ENCODE measurements around the gene ATP6V0D1. TPM values are rescaled to one million over a fixed set of nuclear protein-coding genes. Genes with fewer than 3 reads are reported as not detected.

Gene ATP6V0D1
- total RNA-seq, result 64.3 TPM

GRCh38 chr16:67480833-67481560, at the start of gene ATP6V0D1:
TSS of gene ATP6V0D1 (minus strand) at chr16:67481157. CDS start at chr16:67481086, 71 bp downstream.
- peak; percentile 88 to 99 for DNase-seq (ENCODE audit: low spot score in 2 of 2)
- Histone ChIP-seq H3K27ac (peak within 1 kb of the TSS; percentile 74 to 80), H3K36me3 (no peaks in the 10 kb centered on the region), H3K4me3 (peak within 1 kb of the TSS; percentile 56 to 73), H3K27me3 (no peaks in the 10 kb centered on the region), H3K4me1 (peaks cover 4 to 24% of the 10 kb centered on the region in 2 donors), H3K9me3 (no peaks in the 10 kb centered on the region)
- TF ChIP-seq CTCF (IDR thresholded peaks at IDR 0.05), result peak; percentile 91 to 94 (median 93)
- intact Hi-C loops (cut with DNase I), result loop anchor here (1.0 to 5.0 kb wide), 4 partner anchors 40 to 238 kb away; partner anchors contain the start of genes ACD, CTCF, GFOD2 and PARD6A

GRCh38 chr16:67530013-67530939, 49.3 kb upstream of the ATP6V0D1 start:
- intact Hi-C loops (cut with DNase I), result loop anchor here (1.0 kb wide), 3 partner anchors 9 to 130 kb away; partner anchors contain the start of genes ACD, CTCF and PARD6A
- no peak for TF ChIP-seq CTCF (IDR thresholded peaks at IDR 0.05)
- H3K4me1 ChIP-seq, result peaks cover 7 to 9% of the 10 kb centered on the region in 2 donors

GRCh38 chr16:67529582-67530012, 48.6 kb upstream of the ATP6V0D1 start:
- no peak for TF ChIP-seq CTCF (IDR thresholded peaks at IDR 0.05)
- Histone ChIP-seq H3K9me3 (no peaks in the 10 kb centered on the region), H3K36me3 (no peaks in the 10 kb centered on the region), H3K27me3 (no peaks in the 10 kb centered on the region), H3K4me3 (peak overlapping the region; percentile 77 to 97), H3K27ac (peak overlapping the region; percentile 93 to 99), H3K4me1 (peaks cover 7 to 9% of the 10 kb centered on the region in 2 donors)
- DNase-seq (ENCODE audit: low spot score in 2 of 2), result no peak
- intact Hi-C loops (cut with DNase I), result loop anchor here (1.0 to 10.0 kb wide), 6 partner anchors 8 to 435 kb away; partner anchors contain the start of genes ACD, CTCF, PARD6A and PSMB10

More at GRCh38 chr16:67530013-67530939, 49.3 kb upstream of the ATP6V0D1 start:
- H3K9me3 ChIP-seq, result no peaks in the 10 kb centered on the region
- peak overlapping the region; percentile 77 to 97 for H3K4me3 ChIP-seq
- DNase-seq (ENCODE audit: low spot score in 2 of 2), result peak; percentile 69 to 94
- H3K27me3 ChIP-seq, result no peaks in the 10 kb centered on the region
- no peaks in the 10 kb centered on the region for H3K36me3 ChIP-seq
- H3K27ac ChIP-seq, result peak overlapping the region; percentile 93 to 99

- Histone ChIP-seq H3K4me1 (peaks cover 7 to 9% of the 10 kb centered on the region in 2 donors), H3K27ac (peak overlapping the region; percentile 93 to 99), H3K4me3 (peak overlapping the region; percentile 77 to 97), H3K9me3 (no peaks in the 10 kb centered on the region), H3K36me3 (no peaks in the 10 kb centered on the region), H3K27me3 (no peaks in the 10 kb centered on the region)
- intact Hi-C loops (cut with DNase I), result loop anchor here (5.0 to 10.0 kb wide), 3 partner anchors 278 to 436 kb away; partner anchors contain the start of genes PSMB10, RANBP10, SLC12A4 and TSNAXIP1
- no peak for DNase-seq (ENCODE audit: low spot score in 2 of 2)
- no peak for TF ChIP-seq CTCF (IDR thresholded peaks at IDR 0.05)
These were observed 48.1 kb upstream of the ATP6V0D1 start for GRCh38 chr16:67528870-67529581.

Measured in ascending aorta (tissue), 2 donors.